Progenitor cell of endocrine pancreas (in vitro differentiated cells): ENCODE results near the gene STAG1. TPM values are rescaled to one million over a fixed set of nuclear protein-coding genes. Genes with fewer than 3 reads are reported as not detected.
A peak's percentile ranks its signal among the peaks of the same experiment; 100 is the strongest.
"Not testable (repeated sequence)": the region's sequence is repeated elsewhere in the genome, so short reads cannot be mapped to it uniquely, and the experiment has no call there.

Experiments used
- DNase-seq: peaks from one replicate; pipeline ENCODE4 v3.0.0; 2021; ENCODE audit warnings: low spot score; ENCODE audit not compliant: unreplicated experiment
- H3K27ac Mint-ChIP-seq: 2 replicates; pipeline ENCODE4 v1.8.0; 2021; ENCODE audit warnings: mild to moderate bottlenecking, moderate library complexity, mixed read lengths
- H3K27me3 Mint-ChIP-seq: 2 replicates; pipeline ENCODE4 v1.8.0; 2021; ENCODE audit warnings: mixed read lengths
- H3K36me3 Mint-ChIP-seq: 2 replicates; pipeline ENCODE4 v1.8.0; 2022; ENCODE audit warnings: mixed read lengths; ENCODE audit not compliant: insufficient read depth
- H3K4me1 Mint-ChIP-seq: 2 replicates; pipeline ENCODE4 v1.8.0; 2021; ENCODE audit warnings: low read depth, mixed read lengths
- H3K4me3 Mint-ChIP-seq: 2 replicates; pipeline ENCODE4 v1.8.0; 2021; ENCODE audit warnings: low read depth, mild to moderate bottlenecking, moderate library complexity, mixed read lengths
- H3K9me3 Mint-ChIP-seq: 2 replicates; pipeline ENCODE4 v1.8.0; 2021; ENCODE audit warnings: low read depth, mixed read lengths
- CTCF ChIP-seq: fragments of 200-600 bp; sonication (generic); IDR thresholded peaks from one replicate; pipeline ENCODE4 v1.5.0; 2021; ENCODE audit warnings: antibody characterized with exemption, mild to moderate bottlenecking; ENCODE audit not compliant: unreplicated experiment
- total RNA-seq: library from RNA; stranded (reverse); gene quantifications from 2 replicates; pipeline ENCODE4 v1.2.1, GENCODE V29; 2021

The STAG1 gene
- total RNA-seq, 1 donor from 2014 or later, result 46.4 TPM

GRCh38 chr3:136745916-136746315 lies 6.3 kb downstream of the STAG1 start:
- TF ChIP-seq CTCF, result no peak
- no peak overlapping the region for H3K4me3 Mint-ChIP-seq
- H3K27me3 Mint-ChIP-seq, result no peaks in the 10 kb centered on the region
- peaks cover 7% of the 10 kb centered on the region for H3K9me3 Mint-ChIP-seq
- peaks cover 14% of the 10 kb centered on the region for H3K36me3 Mint-ChIP-seq
- peaks cover 21% of the 10 kb centered on the region for H3K4me1 Mint-ChIP-seq
- no peak for DNase-seq
- no peak overlapping the region for H3K27ac Mint-ChIP-seq

GRCh38 chr3:136741063-136741462 lies 11.1 kb downstream of the STAG1 start:
- Mint-ChIP-seq H3K9me3 (peaks cover 7% of the 10 kb centered on the region), H3K27ac (no peak overlapping the region), H3K36me3 (peaks cover 26% of the 10 kb centered on the region), H3K4me3 (no peak overlapping the region), H3K4me1 (peaks cover 5% of the 10 kb centered on the region), H3K27me3 (no peaks in the 10 kb centered on the region)
- no peak for TF ChIP-seq CTCF
- no peak for DNase-seq

- TF ChIP-seq CTCF, result no peak
- H3K27ac Mint-ChIP-seq, result no peak overlapping the region
- H3K27me3 Mint-ChIP-seq, result no peaks in the 10 kb centered on the region
- H3K4me1 Mint-ChIP-seq, result peaks cover 5% of the 10 kb centered on the region
- no peak for DNase-seq
- H3K36me3 Mint-ChIP-seq, result peaks cover 27% of the 10 kb centered on the region
- peaks cover 7% of the 10 kb centered on the region for H3K9me3 Mint-ChIP-seq
- no peak overlapping the region for H3K4me3 Mint-ChIP-seq
These were observed 11.7 kb downstream of the STAG1 start for GRCh38 chr3:136740351-136740958.

- Mint-ChIP-seq H3K4me1 (peaks cover 20% of the 10 kb centered on the region), H3K36me3 (peaks cover 17% of the 10 kb centered on the region), H3K27ac (peak overlapping the region; percentile 1)
- not testable (repeated sequence) for H3K4me3 Mint-ChIP-seq, DNase-seq, H3K27me3 Mint-ChIP-seq, H3K9me3 Mint-ChIP-seq
These were observed 15.2 kb downstream of the STAG1 start for GRCh38 chr3:136736950-136737349.

- H3K4me1 Mint-ChIP-seq, result peaks cover 29% of the 10 kb centered on the region
- peak overlapping the region; percentile 11 for H3K27ac Mint-ChIP-seq
- H3K27me3 Mint-ChIP-seq, result no peaks in the 10 kb centered on the region
- H3K36me3 Mint-ChIP-seq, result peaks cover 10% of the 10 kb centered on the region
- no peaks in the 10 kb centered on the region for H3K9me3 Mint-ChIP-seq
- TF ChIP-seq CTCF, result no peak
- DNase-seq, result no peak
- no peak overlapping the region for H3K4me3 Mint-ChIP-seq
These were observed 17.1 kb downstream of the STAG1 start for GRCh38 chr3:136735103-136735502.

- no peak overlapping the region for H3K4me3 Mint-ChIP-seq
- no peaks in the 10 kb centered on the region for H3K27me3 Mint-ChIP-seq
- H3K36me3 Mint-ChIP-seq, result peaks cover 10% of the 10 kb centered on the region
- no peak for TF ChIP-seq CTCF
- no peak for DNase-seq
- peak overlapping the region; percentile 11 for H3K27ac Mint-ChIP-seq
- H3K9me3 Mint-ChIP-seq, result no peaks in the 10 kb centered on the region
- peaks cover 29% of the 10 kb centered on the region for H3K4me1 Mint-ChIP-seq
These were observed 17.7 kb downstream of the STAG1 start for GRCh38 chr3:136734382-136735070.
